Stimulated activated CD8-positive, alpha-beta memory T cell treated with anti-CD3 and anti-CD28 coated beads, Interleukin-15, amount 100 ng/mL, for 4 hours (primary cell): Measurements from ENCODE around the gene ABL1.

ENCODE experiments used
- DNase-seq, 2 donors: peaks; one replicate each; pipeline ENCODE4 v3.0.0-alpha.2; 2020; ENCODE audit warnings: low read depth in 2 of 2

ABL1 gene

GRCh38 chr9:130872093-130872492, 37.0 kb downstream of the ABL1 start:
- DNase-seq: no peak

DNA sequence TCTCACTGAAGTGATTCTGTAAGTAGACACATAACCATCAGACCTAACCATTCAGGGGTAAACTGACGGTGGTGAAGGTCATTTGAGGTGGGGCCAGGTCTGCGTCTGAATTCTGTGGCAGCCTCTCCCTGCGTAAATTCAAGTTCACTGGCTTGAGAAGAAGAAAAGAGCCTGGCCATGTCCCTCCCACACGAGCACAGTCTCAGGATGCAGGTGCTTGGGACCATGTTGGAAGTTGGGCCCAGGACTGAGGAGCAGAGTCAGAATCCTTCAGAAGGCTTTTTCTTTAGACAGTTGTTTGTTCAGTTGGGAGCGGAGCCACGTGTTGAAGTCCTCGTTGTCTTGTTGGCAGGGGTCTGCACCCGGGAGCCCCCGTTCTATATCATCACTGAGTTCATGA, 37.5 kb downstream of the ABL1 start:
- DNase-seq: no peak

- DNase-seq: no peak
These were observed 38.0 kb downstream of the ABL1 start for GRCh38 chr9:130872912-130873503.

DNA sequence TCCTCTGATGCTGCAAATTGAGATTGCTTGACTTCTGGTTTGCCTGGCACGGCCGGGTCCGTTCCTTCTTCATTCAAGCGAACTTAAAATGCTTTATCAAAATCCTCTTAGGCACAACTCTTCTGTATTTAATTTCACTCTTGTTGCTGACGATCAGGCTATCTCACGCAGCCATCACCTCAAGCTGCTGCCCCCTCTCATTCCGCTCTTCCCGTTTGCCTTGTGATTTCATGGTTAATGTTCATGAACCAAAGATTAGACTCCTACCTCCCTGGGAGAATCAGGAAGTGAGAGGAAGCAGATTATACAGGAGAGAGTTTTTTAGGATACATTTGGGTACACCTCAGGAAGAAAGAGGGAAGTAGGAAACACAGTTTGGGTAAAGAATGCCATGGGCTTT, 38.9 kb downstream of the ABL1 start:
- DNase-seq: no peak

DNA sequence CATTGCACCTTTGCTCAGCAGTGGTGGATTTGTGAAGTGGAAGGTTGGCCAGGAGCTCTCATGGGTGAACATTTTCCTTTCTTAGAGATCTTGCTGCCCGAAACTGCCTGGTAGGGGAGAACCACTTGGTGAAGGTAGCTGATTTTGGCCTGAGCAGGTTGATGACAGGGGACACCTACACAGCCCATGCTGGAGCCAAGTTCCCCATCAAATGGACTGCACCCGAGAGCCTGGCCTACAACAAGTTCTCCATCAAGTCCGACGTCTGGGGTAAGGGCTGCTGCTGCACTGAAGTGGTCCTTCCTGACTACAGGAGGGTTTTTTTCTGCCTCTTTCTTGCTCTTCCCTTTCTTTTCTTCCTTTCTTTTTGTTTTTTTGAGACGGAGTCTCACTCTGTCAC, 39.7 kb downstream of the ABL1 start:
- no peak for DNase-seq

GRCh38 chr9:130877300-130877699, 42.2 kb downstream of the ABL1 start:
- DNase-seq: no peak

GRCh38 chr9:130878295-130878694, 43.2 kb downstream of the ABL1 start:
- no peak for DNase-seq

GRCh38 chr9:130879863-130880411, 44.9 kb downstream of the ABL1 start:
- DNase-seq: no peak

- no peak for DNase-seq
These were observed 45.7 kb downstream of the ABL1 start for GRCh38 chr9:130880599-130881220.

- DNase-seq: no peak
These were observed 46.5 kb downstream of the ABL1 start for GRCh38 chr9:130881516-130881915.

DNA sequence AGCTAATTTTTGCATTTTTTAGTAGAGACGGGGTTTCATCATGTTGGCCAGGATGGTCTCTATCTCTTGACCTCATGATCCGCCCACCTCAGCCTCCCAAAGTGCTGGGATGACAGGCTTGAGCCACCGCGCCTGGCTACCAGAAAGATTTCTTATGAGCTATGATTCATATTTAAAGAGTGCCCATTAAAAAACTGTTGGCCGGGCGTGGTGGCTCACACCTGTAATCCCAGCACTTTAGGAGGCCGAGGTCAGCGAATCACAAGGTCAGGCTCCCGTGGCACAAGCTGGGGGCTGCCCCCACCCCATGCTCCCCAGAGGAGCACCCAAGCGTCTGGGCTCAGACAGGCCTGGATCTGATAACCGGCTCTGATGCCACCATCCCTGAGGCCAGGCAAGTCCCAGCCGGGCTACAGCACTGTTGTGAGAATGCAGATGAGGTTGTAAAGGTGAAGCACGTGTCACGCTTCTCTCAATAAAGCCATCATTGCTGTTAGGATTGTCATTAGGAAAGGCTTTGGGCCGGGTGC, 47.7 kb downstream of the ABL1 start:
- DNase-seq: no peak

- DNase-seq: no peak
These were observed 48.4 kb downstream of the ABL1 start for GRCh38 chr9:130883479-130883878.

- no peak for DNase-seq
These were observed 49.1 kb downstream of the ABL1 start for GRCh38 chr9:130884111-130884531.

GRCh38 chr9:130884542-130885483, 49.8 kb downstream of the ABL1 start:
- DNase-seq: no peak

DNA sequence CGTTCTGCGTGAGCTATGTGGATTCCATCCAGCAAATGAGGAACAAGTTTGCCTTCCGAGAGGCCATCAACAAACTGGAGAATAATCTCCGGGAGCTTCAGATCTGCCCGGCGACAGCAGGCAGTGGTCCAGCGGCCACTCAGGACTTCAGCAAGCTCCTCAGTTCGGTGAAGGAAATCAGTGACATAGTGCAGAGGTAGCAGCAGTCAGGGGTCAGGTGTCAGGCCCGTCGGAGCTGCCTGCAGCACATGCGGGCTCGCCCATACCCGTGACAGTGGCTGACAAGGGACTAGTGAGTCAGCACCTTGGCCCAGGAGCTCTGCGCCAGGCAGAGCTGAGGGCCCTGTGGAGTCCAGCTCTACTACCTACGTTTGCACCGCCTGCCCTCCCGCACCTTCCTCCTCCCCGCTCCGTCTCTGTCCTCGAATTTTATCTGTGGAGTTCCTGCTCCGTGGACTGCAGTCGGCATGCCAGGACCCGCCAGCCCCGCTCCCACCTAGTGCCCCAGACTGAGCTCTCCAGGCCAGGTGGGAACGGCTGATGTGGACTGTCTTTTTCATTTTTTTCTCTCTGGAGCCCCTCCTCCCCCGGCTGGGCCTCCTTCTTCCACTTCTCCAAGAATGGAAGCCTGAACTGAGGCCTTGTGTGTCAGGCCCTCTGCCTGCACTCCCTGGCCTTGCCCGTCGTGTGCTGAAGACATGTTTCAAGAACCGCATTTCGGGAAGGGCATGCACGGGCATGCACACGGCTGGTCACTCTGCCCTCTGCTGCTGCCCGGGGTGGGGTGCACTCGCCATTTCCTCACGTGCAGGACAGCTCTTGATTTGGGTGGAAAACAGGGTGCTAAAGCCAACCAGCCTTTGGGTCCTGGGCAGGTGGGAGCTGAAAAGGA, 50.7 kb downstream of the ABL1 start:
- no peak for DNase-seq

- no peak for DNase-seq
These were observed 51.9 kb downstream of the ABL1 start for GRCh38 chr9:130886981-130887380.

DNA sequence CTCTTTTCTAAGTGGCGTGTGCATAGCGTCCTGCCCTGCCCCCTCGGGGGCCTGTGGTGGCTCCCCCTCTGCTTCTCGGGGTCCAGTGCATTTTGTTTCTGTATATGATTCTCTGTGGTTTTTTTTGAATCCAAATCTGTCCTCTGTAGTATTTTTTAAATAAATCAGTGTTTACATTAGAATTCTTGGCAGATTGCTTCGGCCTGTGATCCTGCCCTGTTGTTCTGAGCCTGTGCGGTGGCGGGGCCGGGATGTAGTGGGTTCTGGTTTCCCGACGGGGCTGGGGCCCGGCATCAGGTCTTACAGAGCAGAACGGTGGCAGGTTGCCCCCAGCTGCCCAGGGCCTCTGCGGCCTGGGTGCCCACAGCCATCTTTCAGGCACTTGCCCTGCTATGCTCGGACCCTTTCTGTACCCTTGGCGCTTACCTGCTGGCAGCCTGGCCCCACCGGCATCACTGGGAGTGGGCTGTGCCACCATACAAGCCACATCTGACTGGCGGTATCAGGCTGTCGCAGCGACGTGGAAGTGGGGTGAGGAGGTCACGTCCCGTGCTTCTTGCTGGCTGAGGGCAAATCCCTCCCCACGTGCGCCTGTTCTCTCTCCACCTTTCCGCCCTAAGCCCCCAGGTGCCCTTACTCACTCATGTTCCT, 52.6 kb downstream of the ABL1 start:
- DNase-seq: no peak

DNA sequence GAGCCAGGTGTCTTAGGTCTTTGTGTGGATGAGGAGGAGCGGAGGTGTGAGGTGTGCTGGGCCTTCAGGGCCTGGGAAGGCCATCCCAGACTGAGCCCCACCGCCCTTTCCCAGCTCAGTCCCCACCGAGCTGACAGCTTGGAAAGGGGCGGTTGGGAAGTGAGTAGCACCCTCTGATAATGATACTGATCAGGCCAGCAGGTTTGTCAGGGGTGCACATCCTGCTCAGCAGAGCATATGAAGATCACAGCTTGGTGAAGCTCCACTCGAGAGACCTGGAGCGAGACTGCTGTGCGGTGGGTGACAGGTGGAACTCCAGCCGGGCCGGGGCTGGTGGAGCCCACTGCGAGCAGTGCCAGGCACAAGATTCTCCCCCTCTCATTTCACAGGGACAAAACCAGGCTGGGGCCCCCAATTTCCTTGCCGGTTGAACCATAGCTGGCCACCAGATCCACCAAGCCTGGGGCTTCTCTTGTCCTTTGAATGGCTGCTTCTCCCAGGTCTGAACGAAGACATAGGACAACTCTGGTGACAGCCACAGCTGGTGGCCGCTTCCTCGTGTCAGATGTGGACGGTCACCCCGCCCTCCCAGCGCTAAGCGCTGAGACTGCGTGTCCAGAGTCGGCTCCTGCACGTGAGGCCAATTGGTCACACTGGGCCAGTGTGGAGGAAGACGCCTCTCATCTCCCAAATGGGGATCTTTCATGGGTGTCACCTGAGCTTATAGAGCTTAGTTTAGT, 53.3 kb downstream of the ABL1 start:
- DNase-seq: no peak

GRCh38 chr9:130890124-130890523, 55.1 kb downstream of the ABL1 start:
- no peak for DNase-seq
